Epithelial cell of proximal tubule (primary cell): ENCODE measurements around the gene INF2. TPM values are rescaled to one million over a fixed set of nuclear protein-coding genes. Genes with fewer than 3 reads are reported as not detected.
"Not testable (repeated sequence)": the region's sequence is repeated elsewhere in the genome, so short reads cannot be mapped to it uniquely, and the experiment has no call there.

Source experiments
- DNase-seq: peaks from one replicate; pipeline ENCODE4 v3.0.0-alpha.2; 2011; ENCODE audit warnings: low read depth
- H3K4me3 ChIP-seq: 2 replicates; pipeline ENCODE4 v1.5.1; 2011; ENCODE audit warnings: low read depth, mild to moderate bottlenecking, low read length
- CTCF ChIP-seq: conservative IDR thresholded peaks from 2 replicates; pipeline ENCODE4 v1.5.1; 2012; ENCODE audit warnings: low read depth, mild to moderate bottlenecking, low read length
- total RNA-seq: library from RNA; depleted of rRNA; stranded (reverse); fragments of >200 nt; gene quantifications from 2 replicates; pipeline ENCODE4 v1.2.3, GENCODE V29; 2015

Gene INF2
- total RNA-seq, 1 donor from 2014 or later = 100 TPM

DNA sequence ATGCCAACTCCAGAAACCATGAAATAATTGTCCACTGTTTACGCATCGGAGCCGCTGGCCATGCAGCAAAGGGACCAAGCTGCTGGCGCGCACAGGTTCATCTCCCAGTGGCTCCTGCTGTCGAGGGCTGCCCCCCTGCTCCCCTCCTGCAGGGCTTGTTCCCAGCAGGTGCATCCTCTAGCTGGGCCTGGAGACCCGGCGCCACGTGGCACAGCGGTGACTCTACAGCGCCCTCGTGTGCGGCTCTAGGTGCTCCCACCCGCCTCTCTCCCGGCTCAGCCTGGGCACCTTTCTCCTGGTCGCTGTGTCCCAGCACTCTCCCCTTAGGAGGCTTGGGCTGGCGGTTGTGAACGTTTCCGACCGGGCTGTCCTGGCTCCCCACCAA lies 37.5 kb upstream of the INF2 start:
- TF ChIP-seq CTCF = no peak
- DNase-seq = no peak
- no peak overlapping the region for H3K4me3 ChIP-seq

DNA sequence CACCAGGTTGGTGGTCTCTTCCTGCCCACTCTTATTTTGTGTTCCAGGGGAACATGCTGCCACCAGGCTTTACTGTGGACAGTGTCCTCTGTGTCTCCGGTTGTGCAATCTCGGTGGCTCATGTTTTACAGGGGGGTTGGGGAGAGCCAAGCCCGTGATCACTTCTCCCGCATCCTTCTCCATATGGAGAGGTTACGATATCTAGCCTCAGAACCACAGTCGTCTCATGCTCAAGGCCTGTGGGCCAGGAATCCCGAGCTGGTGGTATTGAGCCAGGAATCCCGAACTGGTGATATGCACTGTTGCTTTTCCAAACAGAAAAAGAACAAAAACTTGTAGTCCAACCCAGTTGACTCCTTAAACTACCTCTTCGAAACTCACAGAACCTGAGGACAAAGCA lies 37.0 kb upstream of the INF2 start:
- no peak for DNase-seq
- no peak for TF ChIP-seq CTCF
- H3K4me3 ChIP-seq = no peak overlapping the region

DNA sequence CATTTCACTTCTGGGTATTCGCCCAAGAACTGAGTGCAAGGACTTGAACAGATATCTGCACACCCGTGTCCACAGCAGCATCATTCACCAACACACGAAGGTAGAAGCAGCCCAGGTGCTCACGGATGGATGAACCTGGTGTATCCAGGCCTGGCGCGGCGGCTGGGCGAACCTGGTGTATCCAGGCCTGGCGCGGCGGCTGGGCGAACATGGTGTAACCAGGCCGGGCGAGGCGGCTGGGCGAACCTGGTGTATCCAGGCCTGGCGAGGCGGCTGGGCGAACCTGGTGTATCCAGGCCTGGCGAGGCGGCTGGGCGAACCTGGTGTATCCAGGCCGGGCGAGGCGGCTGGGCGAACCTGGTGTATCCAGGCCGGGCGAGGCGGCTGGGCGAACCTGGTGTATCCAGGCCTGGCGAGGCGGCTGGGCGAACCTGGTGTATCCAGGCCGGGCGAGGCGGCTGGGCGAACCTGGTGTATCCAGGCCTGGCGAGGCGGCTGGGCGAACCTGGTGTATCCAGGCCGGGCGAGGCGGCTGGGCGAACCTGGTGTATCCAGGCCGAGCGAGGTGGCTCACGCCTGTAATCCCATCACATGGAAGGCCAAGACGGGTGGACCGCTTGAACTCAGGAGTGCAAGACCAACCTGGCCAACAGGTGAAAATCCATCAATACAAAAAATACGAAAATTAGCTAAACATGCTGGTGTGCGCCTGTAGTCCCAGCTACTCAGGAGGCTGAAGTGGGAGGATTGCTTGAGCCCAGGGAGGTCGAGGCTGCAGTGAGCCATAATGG lies 36.1 kb upstream of the INF2 start:
- H3K4me3 ChIP-seq, DNase-seq: not testable (repeated sequence)

- no peak overlapping the region for H3K4me3 ChIP-seq
- no peak for TF ChIP-seq CTCF
- DNase-seq = no peak
Measured at GRCh38 chr14:104654119-104654518, 35.3 kb upstream of the INF2 start.

- no peak overlapping the region for H3K4me3 ChIP-seq
- no peak for TF ChIP-seq CTCF
- no peak for DNase-seq
Measured at GRCh38 chr14:104655128-104655848, 34.1 kb upstream of the INF2 start.

GRCh38 chr14:104656014-104656714 lies 33.3 kb upstream of the INF2 start:
- DNase-seq = no peak
- TF ChIP-seq CTCF = no peak
- H3K4me3 ChIP-seq = no peak overlapping the region

- TF ChIP-seq CTCF = no peak
- no peak overlapping the region for H3K4me3 ChIP-seq
- DNase-seq = no peak
Measured at GRCh38 chr14:104657101-104657524, 32.3 kb upstream of the INF2 start.
